Cardiac septum (tissue), 1 donor: ENCODE measurements around the gene TSPAN18. TPM values are rescaled to one million over a fixed set of nuclear protein-coding genes. Genes with fewer than 3 reads are reported as not detected.

Experiments used
- DNase-seq: peaks from one replicate; pipeline ENCODE4 v3.0.0-alpha.2; 2020; ENCODE audit warnings: low spot score
- intact Hi-C: fragments of 100-400 bp; cut with DNase I; formaldehyde crosslinking; loops from one replicate; pipeline ENCODE4 v1.14.0; 2022
- total RNA-seq: library from RNA; stranded (reverse); fragmentation: NEBNext Ultra II Directional; extraction: Animal tissue kit (Norgen Biotek cat#: 25700); gene quantifications from one replicate; pipeline ENCODE4 v1.2.1, GENCODE V29; 2021
- donor health status: DM: no; HTN: no; CAD: no.

The TSPAN18 gene
- total RNA-seq, 1 donor from 2014 or later = 153 TPM

DNA sequence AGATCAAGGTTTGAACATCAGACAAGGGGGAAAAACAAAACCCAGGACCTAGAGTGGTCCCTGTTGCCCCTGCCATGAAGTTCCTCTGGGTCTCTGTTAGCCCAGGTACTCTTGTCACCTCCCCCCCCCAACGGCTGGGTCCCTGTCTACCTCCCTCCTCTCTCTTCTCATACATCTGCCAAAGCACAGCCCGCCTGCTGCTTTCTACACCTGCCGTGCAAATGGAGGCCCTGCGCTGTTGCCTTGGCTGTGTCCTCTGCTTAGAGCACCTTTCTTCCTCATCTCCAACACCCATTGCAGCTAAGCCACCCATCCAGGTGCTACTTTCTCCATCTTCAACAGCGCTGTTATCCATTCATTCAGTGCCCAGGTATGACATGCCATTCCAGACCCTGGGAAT lies 124.7 kb downstream of the TSPAN18 start:
- intact Hi-C loops = no loop called here
- no peak for DNase-seq

DNA sequence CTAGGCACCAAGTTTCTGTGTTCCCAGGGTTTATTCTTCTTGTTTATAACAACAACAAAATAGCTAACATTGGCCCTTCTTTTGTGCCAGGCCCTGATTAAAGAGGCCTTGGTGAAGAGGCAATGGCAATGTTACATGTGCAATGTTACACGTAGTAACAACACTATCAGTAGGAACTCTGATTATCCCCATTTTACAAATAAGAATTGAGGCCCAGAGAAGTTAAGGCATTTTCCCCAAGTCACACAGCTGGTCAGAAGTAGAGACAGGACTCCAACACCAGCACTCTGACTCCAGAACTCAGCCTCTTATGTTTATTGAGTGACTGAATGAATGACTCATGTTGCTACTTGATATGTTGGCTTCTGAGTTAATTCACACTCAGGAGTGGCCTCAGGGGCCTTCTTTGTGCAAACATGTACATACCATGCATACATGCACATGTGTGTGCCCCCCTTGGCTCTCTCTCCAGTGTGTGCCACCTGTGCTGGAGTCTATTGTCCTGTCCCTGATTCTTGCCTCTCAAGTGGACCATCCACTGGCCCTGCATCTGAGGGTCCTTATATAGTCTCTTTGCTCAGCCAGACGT lies 125.5 kb downstream of the TSPAN18 start:
- intact Hi-C loops = no loop called here
- DNase-seq = no peak

DNA sequence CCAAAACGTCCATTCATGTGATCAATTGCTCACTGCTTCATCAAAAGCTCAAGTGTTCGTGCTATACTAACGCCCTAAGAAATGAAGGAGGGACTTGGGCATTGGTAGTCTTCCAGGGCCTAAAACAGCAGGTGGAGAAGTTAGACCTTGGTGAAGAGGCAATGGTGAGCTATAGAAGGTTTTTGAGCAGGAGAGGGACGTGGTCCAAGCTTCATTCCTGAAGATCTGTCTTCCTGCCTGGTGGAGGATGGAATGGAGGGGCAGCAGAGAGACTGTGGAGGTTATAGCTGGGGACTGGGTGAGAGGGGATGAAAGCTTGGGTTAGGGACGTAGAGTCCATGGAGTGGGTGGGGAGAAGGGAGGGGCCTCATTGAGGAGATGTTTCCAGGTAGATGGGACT lies 126.2 kb downstream of the TSPAN18 start:
- intact Hi-C loops = no loop called here
- no peak for DNase-seq

DNA sequence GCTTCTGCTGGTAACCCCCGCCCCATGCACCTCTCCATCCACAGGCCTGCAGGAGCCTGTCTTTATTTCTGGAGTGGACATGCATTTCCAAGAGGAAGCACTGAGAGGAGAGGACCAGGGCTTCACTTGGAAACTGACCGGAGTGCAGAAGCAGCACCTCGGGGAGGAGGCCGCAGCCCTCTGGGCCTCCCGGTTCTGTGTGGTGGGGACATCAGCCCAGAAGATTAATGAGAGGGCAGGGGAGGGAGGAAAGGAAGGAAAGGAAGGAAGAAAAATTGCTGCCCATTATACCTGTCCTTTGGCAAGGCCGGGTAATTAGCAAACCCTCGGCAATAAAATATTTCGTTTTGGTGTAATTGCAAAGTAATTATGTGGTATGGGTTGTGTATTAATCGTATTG lies 126.9 kb downstream of the TSPAN18 start:
- intact Hi-C loops = no loop called here
- DNase-seq = no peak

DNA sequence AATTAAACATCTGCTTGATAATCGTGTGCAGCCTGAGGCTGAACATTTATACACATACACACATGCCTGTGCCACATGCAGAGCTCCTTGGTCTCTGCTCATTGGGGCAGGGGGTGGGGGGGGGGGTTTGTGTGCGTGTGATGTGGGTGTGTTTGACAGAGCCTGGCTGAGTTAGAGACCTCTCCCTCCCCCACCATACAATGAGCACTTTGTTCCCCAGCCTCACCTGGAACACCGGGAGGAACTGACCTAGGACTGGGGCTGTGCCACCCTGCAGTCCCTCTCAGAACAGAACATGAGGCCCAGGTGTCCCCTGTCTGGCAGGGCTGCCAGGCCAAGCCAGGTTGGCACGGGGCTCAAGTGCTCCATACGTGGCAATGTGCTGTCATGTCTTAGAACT lies 127.3 kb downstream of the TSPAN18 start:
- DNase-seq = no peak
- intact Hi-C loops = no loop called here

DNA sequence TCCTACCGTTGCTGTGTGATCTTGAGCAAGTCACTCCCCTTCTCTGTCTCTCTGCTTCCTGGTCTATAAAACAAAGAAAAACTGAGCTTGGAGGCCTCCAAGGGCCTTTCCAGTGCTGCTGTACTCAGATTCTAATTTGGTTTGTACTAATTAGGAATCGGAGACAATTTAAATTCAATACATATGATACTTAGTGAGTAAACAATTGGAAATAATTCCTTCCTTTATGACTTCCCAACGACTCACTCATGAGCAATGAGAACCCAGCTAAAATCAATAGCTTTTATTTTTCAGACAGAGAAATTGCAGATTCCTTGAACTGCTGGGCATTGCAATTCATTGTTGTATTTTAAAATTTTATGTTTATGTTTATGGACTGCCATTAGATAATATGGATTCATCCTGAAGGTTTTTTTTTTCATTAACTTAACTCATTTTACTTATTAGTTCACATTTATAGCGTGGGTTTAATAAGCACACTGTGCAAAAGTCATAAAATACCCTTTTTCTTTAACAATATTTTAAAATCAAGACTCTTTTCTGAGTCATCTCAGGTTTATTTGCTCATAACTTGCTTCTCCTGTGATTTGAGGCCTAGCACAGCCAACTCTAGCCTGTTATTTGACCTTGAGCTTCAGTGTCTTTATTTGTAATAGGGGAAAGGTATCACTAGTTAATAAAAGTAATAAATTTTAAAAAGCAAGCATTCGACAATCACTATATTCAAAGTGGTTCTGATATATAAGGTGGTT lies 128.2 kb downstream of the TSPAN18 start:
- DNase-seq = no peak
- intact Hi-C loops = no loop called here

DNA sequence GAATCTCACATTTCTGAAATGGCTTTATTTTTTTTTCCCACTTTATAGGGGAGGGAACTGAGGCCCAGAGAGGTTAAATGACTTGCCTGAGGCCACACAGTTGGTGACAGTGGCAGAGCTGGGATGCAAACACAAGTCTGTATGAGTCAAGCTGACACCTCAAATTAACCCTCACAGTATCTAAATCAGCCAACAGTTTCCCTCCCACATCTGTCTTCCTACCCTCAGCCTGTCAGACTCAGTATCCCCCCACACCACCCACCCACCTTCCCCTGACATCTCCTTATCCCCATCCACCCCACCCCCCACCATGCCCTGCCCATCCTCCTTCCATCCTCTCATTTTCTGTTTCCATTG lies 128.7 kb downstream of the TSPAN18 start:
- intact Hi-C loops = no loop called here
- DNase-seq = no peak

DNA sequence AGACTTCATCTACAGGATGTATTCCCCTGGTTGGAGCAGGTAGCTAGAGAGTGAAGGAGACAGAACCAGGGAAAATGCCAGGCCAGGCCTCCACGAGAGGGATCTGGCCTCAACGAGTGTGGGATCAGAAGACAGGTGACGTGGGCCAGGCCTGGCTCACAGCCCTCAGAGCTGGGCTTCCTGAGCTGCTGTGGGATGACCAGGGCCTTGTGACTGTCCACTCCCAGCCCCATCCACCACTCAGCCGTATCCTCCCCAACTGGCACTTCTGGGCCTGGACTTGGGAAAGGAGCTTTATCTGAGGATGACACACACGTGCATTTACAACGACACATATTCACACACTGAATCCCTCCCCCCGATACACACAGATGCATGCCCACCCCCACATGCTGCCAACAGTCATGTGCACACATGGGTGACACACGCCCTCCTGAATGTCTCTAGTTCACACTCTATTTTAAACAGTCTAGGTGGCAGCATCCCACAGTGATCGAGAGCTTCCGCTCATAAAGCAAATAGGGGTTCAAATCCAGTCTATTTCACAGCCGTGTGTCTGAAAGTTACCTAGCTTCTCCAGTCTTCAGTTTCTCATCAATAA lies 130.8 kb downstream of the TSPAN18 start:
- no peak for DNase-seq
- intact Hi-C loops = no loop called here

DNA sequence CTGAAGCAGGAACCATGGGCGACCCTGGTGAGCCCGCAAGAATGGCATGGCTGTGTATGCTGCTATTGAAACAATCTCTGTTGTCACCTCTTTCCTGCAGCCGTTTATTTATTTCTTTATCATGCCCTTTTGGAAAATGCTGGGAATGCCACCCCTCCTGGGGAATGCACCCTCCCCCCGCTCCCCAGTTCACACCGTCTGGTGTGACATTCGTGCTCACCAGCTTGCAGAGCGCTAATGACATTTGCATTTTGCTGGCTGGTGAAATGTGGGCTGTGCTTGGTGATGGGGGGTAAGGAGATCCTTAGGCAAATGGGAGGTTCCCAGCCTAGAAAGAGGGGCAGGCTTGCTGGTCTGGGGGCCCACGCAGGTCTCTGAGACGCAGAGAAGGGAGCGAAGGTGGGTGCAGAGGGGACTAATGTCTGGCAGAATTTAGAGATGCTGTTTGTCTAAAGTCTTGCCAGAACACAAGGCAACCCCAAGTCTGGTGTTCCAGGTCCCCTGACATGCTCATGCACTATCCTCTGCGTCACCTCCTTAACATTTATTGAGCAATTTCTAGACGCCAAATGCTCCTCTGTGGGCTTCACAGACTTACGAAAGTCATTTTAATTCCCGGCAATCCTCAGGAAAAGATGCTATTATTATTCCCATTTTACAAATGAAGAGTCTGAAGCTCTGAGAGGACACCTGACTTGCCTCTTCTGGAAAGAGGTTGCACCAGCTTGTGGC lies 132.2 kb downstream of the TSPAN18 start:
- intact Hi-C loops = no loop called here
- DNase-seq = no peak

DNA sequence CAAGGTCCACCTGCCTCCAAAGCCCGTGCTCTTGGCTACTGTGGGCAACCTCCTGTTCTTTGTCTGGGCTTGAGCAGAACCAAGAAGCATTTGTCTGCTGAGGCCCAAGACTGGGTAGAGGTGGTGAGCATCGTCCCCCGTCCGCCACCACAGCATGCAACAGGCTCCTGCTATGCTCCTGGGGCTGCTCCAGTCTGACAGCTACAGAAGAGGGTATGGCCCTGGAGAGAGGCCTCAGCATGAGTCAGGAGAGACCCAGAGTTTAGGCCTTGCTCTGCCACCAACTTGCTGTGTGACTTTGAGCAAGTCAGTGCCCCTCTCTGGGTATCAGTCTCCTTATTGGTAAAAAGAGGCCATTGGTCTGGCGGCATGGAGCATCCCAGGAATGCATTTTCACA lies 132.8 kb downstream of the TSPAN18 start:
- intact Hi-C loops = no loop called here
- DNase-seq = no peak

DNA sequence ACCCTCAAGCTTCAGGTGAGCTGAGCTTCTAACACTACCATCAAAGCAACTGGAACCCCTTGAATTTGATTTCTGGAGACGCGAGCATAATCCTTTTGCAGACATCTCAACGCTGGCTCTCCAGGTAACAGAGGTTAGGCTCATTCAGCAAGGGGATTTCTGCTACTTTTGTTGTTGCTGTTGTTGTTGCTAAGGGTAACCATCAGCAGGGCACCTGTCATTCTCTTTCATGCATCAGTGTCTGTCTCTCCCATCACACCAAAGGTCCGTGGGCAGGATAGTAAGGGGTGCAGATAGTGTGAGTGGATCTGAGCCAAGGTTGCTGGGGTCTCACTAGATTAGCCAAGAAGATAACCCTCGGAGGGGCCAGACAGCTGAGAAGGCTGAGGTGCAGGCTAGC lies 133.6 kb downstream of the TSPAN18 start:
- intact Hi-C loops = no loop called here

DNA sequence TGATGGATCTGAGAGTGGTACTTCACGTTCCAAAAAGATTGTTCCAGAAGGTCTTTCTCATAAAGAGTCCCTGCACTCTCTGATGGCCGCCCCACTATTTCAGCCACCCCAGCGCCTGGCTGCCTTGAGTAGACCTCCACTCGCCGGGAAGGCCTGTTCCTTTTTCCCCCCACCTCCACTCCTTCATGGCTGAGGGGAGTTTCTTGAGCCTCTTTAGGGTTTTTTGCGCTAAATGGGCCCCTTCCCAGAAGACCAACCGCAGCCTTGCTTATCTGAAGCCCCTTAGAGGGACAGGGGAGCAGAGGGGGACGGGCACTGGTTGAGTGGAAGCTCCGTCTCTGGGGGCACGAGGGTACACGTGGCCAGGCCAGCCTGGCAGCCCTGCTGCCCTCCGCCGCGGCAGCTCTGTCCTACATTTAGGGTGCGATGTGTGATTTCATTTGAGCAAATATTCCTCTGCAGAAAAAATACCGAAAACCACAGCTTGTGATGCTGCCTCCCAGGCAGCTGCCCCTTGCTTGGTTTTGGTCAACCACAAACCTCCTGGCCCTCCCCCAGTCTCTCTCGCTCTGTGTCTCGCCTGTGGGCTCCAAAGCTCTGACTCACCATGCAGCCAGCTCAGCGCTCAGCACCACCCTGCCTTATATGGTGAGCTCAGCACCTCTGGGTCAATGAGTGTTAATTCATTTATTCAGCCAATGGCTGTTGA lies 135.2 kb downstream of the TSPAN18 start:
- DNase-seq = peak; percentile 90
- intact Hi-C loops = no loop called here

More for the DNA sequence above, 133.6 kb downstream of the TSPAN18 start:
- DNase-seq = no peak

DNA sequence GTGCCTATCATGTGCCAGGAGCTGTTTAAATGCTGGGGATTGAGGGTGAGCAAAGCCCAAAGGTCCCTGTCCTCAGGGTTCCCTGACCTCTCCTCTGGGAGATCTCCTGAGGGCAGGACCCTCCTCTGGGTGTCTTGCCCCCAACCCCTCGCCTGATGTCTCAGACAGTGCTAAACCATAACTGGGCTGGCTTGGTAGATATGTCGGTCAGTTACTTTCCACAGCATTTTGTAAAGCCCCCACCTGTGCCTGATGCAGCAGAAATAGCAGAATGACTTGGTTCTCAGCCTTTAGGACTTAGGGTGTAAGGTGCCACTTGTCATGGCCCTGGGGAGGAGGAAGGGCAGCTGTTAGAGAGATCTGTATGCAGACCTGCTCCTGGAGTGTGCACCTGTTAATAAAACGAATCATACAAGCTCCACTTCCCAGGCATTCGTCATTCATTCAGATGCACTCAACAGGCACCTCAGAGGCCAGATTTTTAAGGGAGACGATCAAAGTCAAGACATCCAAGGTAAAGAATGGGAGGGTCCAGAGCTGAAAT lies 135.9 kb downstream of the TSPAN18 start:
- intact Hi-C loops = no loop called here
- DNase-seq = no peak

DNA sequence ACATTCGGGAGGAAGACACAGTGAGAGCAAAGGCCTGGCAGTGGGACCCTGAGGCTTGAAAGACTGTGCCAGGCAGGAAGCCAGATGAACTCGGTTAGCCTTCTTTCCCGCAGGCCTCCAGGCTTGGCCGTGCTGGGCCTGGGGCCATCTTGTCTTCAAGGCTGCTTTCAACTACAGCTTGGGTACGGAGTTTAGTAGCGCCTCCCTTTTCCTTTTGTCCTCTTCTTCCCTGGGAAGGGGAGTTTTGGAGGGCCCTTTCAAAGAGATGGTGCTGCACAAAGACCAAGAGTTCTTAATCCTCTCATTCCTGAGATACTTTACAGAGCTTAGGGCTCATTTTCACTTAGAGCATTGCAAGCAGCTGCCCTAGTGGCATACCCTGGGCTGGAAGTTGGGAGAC lies 136.5 kb downstream of the TSPAN18 start:
- intact Hi-C loops = no loop called here
- DNase-seq = no peak

DNA sequence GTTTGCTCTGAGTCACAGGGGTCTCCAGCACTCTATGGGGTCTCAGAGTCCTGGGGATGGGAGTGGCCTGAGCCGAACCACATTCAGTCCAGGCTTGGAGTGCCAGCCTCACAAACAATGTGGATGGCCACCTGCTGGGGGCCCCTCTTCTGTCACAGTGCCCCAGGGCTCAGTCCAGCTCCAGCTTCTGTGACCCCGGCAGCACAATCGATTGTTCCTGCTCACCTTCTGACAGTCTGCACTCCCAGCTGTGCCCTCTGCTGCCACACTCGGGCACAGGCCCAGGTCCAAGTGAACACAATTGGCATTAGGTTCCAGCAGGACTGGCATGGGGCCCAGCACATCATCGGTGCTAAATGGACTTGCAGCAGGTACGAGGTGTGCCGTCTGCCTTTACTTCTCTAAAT lies 139.1 kb downstream of the TSPAN18 start:
- DNase-seq = peak; percentile 83
- intact Hi-C loops = no loop called here

DNA sequence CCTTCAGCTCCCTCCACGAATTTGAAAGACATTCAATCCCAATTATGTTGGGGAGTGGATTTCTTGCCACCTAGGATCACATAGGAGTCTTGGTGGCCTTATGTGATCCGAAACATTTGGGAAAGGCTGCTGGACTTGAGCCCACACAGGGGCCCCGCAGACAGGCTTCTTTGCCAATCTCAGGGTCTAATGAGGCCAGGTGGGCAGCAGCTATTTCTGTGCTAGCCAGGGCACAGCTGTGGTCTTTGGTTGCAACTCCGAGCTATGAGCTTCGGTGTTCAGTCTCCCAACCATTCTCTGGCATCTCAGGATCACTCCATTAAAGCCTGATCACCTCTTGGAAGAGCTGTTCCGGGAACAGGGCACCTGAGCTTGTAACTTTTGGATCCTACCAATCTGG lies 139.5 kb downstream of the TSPAN18 start:
- DNase-seq = no peak
- intact Hi-C loops = no loop called here

DNA sequence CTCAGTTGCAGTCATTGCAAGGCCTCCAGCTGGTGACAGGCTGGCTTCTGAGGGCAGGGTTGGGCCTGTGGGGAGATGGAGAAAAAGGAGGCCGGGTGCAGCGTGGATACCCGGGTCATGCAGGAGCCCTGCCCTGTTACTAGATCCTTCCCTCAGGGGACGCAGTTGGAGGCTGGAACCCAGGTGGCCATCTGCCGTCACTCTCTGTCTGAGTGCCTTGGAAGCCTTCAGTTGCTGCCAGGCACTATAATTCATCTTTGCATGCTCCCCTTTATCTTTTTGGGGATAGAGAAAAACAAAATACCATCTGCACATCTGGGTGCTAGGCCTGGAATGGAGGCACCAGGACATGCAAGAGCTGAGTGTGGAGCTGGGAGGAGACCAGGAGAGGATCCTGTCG lies 141.3 kb downstream of the TSPAN18 start:
- no peak for DNase-seq
- intact Hi-C loops = no loop called here

DNA sequence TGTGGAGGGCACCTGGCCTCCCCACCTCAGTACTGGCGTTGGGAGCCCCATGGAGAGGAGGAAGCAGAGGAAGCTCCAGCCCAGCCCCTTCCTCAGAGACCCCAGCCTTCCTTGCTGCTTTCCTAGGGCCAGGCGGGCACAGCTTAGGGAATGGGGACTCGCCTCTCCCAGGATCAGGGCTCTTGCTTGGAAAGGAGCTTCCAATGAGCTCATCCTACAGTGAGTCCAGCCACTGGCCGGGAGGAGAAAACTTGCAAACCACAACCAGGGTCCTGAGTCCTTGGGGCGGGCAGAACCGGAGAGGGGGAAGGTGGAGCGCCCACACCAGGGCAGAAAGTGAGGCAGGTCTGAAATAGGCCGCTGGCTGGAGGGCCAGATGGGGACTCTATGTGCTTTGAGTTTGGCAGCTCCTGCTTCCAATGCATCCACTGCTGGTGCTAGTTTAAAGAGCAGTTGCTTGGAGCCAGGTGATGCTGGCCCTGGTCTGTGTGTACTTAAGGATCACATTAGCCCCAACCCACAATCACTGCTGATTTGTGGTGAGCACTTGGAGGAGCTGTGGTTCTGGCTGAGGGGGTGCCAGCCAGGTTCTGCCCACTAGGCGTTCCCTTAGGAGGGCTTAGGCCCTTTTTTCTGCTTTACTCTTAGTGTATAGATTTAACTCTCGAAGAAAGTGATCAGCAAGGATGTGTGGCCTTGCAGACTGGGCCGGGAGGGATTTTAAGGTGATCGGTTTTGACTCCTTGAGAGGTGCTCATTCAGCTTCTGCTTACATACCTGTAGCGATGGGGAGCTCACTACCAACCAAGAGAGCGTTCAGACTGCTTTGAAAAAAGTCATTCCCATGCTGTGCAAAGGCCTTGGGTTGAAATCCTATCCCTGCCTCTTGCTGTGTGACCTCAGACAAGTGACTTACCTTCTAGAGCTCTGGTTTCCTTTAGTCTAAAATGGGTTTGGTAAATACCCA lies 142.0 kb downstream of the TSPAN18 start:
- DNase-seq = no peak
- intact Hi-C loops = no loop called here

DNA sequence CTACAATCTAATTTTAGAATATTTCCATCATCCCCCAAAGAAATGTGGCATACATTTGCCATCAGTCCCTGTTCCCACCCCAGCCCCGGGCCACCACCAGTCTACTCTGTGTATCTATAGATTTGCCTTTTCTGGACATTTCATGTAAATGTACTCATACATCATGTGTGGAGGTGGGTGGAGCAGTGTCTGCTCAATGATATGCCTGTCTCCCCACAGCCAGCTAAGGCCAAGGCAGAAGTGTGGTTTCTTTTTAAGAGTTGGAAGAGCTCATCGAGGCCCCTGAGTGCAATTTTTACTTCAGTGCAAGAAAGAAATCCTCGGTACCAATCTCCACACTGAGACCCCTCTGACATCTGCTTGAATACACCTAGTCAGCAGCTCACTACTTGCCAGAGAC lies 143.4 kb downstream of the TSPAN18 start:
- no peak for DNase-seq
- intact Hi-C loops = no loop called here
